NCI-H2171 treated with DMSO at 0.1 percent for 48 hours (cell line): ENCODE results near the gene HNRNPR.
A peak's percentile ranks its signal among the peaks of the same experiment; 100 is the strongest.

Experiments used
- DNase-seq: peaks from one replicate; lab custom pipeline; 2025; lab: John Stamatoyannopoulos, UW

The HNRNPR gene

DNA sequence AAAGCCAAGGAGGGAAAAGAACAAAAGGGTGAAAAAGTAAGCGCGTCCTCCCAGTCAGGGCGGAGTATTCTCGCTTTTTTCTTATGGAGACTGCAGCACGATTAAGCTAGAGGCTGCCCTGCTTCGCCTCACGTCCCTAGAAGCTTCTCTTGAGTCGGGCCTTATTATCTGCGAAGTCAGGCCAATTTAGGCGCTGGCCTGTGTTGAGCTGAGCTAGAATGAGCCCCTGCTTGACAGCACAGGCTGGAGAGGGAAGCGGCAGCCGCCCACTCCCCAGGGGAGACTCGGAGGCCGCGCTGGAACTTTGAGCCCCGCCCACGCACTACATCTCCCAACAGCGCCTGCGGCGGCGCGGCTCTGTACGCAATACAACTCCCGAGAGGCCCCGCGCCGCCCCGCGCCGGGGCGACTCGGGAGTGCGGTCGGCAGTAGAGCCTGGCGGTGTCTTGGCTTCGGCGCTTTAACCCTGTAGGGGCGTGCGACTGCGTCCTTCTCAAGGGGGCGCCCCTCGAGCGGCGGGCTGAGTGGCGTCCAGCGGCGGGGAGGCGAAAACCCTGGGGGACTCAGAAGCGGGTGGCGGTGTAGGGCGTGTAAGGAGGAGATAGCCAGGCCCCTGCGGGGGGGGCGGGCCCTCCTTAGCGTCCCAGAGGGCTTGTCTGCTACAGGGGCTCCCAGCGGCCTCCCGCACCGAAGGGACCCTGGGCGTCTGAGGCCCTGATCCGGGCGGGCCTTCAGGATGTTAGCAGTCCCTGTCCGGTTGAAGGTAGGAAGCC lies 24.7 kb upstream of the HNRNPR start:
- DNase-seq, result peak; percentile 96

- peak; percentile 98 for DNase-seq
Measured at GRCh38 chr1:23367791-23368561, 23.9 kb upstream of the HNRNPR start.

DNA sequence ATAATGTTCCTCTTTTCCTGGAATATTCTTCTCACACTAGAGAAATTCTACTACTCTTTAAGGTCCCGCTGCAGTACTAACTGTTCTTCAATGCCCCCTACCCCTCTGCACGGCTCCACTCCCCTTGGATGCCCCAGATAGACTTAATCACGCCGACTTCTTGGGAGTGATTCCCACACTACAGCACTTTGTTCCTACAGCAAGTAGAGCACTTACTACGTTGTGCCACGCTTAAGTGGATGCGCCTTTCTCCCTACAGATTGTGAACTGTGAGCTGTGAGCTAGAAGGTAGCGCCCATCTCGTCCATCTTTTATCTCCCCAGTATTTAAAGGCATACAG lies 23.3 kb upstream of the HNRNPR start:
- no peak for DNase-seq

- no peak for DNase-seq
Measured at GRCh38 chr1:23366598-23366997, 22.5 kb upstream of the HNRNPR start.

DNA sequence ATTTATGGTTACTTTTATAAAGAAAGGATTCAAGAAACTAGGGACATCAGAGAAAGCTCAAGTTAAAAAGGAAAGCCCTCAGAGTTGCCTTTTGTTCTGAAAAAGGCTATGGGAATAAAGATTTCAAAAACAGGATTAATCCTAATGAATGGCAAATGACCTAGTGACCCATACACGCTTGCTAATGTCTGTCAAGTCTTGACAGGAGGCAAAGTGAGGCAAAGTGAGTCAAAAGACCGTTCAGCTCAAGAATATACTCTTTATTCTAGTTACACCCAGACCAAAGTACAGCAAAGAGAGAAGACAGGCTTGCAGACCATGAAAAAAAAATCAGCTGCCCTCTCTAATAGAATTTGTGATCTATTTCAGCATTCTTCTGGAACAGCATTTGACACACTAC lies 22.1 kb upstream of the HNRNPR start:
- DNase-seq, result no peak

GRCh38 chr1:23362218-23362713 lies 18.2 kb upstream of the HNRNPR start:
- DNase-seq, result no peak

DNA sequence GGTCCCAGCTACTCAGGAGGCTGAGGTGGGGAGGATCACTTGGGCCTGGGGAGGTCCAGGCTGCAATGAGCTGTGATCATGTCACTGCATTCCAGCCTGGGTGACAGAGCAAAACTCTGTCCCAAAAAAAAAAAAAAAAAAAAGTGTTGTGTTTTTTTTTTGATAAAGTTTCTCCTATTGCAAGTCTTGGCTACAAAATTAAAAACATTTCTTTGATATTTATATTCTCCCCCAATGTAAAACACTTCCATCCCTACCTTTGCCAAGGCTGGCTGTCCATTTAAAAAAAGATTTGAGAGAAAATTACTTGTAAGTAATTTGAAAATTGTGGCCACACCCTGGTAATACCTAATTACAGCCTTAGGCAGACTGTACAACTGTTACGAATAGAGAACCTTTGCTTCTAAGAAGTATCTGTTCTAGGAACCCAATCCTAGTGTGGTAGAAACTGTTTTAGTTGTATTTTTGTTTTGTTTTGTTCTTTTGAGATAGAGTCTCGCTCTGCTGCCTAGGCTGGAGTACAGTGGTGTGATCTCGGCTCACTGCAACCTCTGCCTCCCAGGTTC lies 14.3 kb upstream of the HNRNPR start:
- DNase-seq, result no peak

DNA sequence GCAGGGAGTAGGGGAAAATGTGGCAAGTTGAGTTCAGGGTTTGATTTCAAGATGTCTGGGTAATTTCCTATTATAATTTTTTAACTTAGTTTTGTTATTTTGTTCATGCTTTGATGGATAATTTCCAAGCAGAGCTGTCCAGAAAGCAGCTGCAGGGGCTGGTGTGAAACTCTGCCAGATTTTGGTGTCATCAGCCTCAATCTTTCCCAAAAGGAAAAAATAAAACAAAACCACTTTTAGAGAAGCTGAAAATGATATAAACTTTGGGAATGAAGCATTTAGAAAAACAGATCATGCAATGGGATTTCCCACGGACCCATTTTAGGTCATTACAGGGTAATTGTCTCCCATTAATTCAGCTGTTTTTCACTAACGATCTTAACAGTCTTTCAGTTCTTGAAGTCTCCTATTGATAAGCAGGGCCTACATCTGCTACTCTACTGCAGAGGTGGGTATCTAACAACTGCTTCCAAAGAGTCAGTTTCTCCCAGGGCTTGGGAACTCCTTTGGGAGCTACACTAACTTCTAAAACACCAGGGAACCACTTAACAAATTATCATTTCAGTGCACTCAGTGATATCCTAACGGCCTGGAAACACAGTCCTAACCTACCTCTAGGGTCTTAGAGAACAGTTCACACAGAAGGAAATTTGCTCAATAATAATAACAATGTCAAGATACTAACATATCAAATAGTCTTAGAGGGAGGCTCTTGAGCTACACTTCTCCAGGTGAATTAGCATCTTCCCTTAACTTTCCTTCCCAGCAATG lies 13.2 kb upstream of the HNRNPR start:
- DNase-seq, result no peak

- DNase-seq, result no peak
Measured at GRCh38 chr1:23356471-23357137, 12.5 kb upstream of the HNRNPR start.

- DNase-seq, result no peak
Measured at GRCh38 chr1:23354245-23354644, 10.2 kb upstream of the HNRNPR start.

DNA sequence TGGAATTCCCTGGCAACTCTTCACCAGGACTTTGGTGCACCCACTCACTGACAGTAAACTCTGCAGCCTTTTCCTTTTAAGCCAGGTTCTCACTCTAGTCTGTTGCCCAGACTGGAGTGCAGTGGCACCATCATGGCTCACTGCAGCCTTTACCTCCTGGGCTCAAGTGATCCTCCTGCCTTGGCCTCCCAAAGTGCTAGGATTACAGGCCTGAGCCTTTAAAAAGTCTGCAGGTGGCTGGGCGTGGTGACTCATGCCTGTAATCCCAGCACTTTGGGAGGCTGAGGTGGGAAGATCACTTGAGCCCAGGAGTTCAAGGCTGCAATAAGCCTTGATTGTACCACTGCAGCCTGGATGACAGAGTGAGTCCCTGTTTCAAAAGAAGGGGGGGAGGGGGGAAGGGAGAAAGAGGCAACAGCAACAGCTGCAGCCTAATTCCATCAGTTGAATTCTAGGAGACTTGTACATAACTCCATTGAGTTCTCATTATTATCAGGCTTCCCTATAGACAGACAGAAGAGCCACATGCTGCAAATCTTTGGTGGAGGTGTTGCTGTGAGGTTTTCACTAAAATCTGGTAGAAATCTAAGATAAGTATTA lies 8.1 kb upstream of the HNRNPR start:
- DNase-seq, result no peak

DNA sequence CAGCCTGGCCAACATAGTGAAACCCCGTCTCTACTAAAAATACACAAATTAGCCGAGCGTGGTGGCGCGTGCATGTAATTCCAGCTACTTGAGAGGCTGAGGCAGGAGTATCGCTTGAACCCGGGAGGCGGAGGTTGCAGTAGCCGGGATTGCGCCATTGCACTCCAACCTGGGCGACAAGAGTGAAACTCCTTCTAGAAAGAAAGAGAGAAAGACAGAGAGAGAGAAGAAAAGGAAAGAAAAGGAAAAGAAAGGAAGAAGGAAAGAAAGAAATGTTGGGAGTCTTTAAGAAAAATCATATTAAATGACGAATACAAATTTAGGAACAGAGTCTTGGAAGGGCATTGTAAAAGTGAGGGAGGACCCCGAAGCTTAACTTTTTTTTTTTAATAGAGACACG lies 1.8 kb upstream of the HNRNPR start:
- DNase-seq, result no peak

DNA sequence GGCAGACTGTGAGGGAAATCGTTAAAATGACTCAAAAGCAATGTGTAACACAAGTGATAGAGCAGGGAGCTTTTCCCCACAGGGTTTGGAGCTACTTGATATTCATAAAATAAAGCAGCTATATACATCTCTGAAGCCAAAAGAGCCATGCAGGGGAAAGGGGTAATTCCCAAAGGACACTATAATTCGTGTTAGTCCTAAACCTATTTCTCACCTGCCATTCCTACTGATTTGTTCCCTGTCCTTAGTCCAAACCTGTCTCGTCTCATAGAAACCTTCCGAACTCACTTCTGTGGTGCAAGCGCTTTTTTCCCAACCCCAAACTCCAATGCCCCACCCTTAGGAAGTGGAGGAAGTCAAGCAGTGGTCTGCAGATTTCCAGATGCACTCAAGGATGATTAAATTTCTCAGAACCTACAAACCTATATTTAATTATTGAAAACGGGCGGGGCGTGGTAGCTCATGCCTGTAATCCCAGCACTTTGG lies 946 bp upstream of the HNRNPR start:
- peak; percentile 59 for DNase-seq

DNA sequence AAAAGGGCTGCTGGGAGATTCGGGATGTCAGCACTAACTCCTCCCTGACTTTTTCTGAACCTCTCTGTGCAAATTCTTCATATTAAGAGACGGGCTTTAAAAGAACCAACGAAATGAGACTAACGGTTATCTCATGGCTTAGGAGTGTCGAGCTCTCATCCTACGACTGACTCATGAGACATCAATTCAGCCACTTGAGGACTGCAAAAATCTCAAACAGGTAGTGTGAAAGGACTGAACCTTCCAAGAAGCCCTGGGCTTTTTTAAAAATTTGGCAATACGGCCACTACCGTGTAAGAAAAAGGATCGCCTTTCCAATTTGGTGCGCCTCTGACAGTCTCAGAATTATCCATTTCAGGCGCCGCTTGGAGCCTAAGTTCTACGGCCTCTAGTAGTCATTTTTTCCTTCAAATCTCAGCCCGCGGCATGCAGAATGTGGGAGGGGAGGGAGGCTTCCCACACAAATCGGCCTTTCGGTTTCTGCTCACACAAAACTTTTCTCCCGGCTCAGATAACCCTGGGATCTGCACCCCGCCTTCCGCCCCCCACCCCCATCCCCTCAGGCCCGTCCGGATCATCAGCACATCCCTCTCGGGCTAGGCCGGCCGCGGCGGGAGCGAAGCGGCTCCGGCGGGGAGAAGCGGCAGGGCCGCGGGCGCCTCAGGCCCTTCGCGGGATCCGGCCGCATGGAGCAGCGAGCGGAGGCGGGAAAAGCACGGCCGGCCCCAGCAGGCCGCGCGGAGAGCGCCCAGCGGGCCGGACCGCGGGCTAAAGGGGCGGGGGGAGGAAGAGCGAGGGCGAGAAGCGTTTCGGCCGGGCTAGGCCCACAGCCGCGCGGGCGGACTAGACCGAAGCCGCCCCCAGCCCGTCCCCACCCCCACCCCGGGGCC lies 618 bp downstream of the HNRNPR start:
- peak; percentile 40 for DNase-seq

- DNase-seq, result no peak
Measured at GRCh38 chr1:23341931-23342692, 2.0 kb downstream of the HNRNPR start.

DNA sequence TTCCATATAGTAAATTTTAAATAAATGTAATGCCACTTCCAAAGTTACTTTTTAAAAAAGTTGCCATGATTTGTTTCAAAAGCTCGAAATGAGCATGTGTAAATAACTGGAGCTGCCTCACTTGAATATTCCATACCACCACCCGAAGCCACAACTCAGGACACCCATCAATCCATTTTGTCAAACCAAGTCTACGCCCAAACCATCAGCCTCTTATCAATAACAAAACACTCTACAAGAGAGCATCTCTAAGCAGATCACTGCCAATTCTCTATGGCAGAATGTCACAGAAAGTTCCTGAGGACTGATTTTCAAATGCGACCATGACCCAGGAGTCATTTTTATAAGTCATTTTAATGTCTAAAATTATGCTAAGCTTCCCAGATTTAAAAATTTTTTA lies 4.5 kb downstream of the HNRNPR start:
- no peak for DNase-seq

DNA sequence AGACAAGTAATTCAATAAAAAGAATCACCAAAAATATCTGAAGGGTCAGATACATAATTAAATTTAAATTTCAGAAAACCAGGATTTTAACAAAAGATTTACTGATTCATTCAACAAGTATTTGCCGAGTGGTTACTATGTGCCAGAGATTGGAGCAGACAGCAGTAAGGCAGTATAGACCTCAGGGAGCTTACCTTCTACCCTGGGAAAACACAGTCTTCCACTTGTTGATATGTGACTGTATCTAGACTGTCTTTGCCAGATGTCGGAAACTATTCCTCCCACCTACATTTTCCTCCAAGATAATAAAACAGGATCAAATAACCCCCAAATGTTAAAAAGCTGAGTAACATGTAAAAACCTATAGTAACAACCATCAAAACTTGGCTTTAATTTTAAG lies 6.2 kb downstream of the HNRNPR start:
- no peak for DNase-seq

- no peak for DNase-seq
Measured at GRCh38 chr1:23331713-23332112, 12.4 kb downstream of the HNRNPR start.

DNA sequence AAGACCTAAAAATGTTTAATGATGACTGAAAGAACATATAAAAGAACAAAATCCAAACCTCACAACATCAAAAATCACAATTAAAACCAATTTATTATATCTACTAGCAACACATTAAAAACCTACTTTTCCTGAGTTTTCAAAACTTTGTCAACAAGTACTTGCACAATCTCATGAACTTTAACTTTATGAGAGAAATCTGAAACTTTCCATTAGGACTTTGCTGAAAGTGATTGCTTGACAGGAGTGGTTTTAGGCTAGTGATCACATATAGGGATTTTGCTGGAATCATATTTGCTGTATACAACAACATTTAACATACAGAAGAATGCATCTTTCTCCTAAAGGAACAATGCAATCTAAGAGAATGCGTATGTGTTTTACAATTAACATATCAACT lies 13.2 kb downstream of the HNRNPR start:
- no peak for DNase-seq
